ENCODE data around the gene RXFP1.

DNA sequence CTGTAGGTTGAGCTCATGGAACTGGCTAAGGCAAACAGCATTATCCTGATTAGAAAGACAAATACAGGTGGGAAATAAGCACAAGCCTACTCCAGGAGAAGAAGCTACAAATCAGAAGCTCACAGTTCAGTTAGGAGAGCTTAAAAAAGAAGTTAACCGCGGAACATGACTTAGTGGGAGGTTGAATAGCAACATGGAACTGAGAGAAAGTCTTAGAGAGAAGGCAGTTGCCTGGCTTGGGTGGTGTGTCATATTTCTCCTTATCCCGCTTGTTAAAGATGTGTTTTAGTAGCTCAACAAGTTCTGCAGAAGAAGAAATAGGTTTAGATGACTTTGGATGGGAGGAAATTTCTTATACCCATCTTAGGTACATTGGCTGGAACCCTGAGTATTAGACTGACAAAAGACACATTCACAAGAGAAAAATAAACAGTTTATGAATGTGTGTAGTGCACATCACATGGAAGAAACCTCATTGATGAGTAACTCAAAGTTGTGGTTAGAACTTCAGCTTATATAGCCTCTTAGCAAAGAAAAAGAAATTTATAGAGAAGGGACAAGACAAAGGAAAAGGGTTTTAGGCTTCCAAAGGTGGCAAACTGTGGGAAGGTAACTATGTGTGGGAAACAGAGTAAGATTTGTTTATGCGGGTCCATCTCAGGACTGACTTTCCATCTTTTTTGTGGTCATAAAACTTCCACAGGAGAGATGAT lies 37.4 kb upstream of the RXFP1 start:
- TF ChIP-seq, protein P1, sequence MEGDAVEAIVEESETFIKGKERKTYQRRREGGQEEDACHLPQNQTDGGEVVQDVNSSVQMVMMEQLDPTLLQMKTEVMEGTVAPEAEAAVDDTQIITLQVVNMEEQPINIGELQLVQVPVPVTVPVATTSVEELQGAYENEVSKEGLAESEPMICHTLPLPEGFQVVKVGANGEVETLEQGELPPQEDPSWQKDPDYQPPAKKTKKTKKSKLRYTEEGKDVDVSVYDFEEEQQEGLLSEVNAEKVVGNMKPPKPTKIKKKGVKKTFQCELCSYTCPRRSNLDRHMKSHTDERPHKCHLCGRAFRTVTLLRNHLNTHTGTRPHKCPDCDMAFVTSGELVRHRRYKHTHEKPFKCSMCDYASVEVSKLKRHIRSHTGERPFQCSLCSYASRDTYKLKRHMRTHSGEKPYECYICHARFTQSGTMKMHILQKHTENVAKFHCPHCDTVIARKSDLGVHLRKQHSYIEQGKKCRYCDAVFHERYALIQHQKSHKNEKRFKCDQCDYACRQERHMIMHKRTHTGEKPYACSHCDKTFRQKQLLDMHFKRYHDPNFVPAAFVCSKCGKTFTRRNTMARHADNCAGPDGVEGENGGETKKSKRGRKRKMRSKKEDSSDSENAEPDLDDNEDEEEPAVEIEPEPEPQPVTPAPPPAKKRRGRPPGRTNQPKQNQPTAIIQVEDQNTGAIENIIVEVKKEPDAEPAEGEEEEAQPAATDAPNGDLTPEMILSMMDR (IDR thresholded peaks at IDR 0.05) = no peak
- TF ChIP-seq, protein P2, sequence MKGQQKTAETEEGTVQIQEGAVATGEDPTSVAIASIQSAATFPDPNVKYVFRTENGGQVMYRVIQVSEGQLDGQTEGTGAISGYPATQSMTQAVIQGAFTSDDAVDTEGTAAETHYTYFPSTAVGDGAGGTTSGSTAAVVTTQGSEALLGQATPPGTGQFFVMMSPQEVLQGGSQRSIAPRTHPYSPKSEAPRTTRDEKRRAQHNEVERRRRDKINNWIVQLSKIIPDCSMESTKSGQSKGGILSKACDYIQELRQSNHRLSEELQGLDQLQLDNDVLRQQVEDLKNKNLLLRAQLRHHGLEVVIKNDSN (CRISPR knock-in tag; IDR thresholded peaks at IDR 0.05) = no peak
- TF ChIP-seq, protein P3, sequence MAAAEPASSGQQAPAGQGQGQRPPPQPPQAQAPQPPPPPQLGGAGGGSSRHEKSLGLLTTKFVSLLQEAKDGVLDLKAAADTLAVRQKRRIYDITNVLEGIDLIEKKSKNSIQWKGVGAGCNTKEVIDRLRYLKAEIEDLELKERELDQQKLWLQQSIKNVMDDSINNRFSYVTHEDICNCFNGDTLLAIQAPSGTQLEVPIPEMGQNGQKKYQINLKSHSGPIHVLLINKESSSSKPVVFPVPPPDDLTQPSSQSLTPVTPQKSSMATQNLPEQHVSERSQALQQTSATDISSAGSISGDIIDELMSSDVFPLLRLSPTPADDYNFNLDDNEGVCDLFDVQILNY (CRISPR knock-in tag; IDR thresholded peaks at IDR 0.05) = no peak
- TF ChIP-seq NR3C1 (CRISPR knock-in tag; conservative IDR thresholded peaks at IDR 0.05; ENCODE audit: low read depth) (no peak), TP53 (CRISPR knock-in tag; IDR thresholded peaks at IDR 0.05) (no peak), JUN (CRISPR knock-in tag; IDR thresholded peaks at IDR 0.05) (no peak), ZBTB21 (CRISPR knock-in tag; IDR thresholded peaks at IDR 0.05; ENCODE audit: borderline replicate concordance) (no peak), ESRRA (CRISPR knock-in tag; IDR thresholded peaks at IDR 0.05; ENCODE audit: borderline replicate concordance) (no peak), NR2C2 (CRISPR knock-in tag; IDR thresholded peaks at IDR 0.05) (no peak)
- TF ChIP-seq, protein P4, sequence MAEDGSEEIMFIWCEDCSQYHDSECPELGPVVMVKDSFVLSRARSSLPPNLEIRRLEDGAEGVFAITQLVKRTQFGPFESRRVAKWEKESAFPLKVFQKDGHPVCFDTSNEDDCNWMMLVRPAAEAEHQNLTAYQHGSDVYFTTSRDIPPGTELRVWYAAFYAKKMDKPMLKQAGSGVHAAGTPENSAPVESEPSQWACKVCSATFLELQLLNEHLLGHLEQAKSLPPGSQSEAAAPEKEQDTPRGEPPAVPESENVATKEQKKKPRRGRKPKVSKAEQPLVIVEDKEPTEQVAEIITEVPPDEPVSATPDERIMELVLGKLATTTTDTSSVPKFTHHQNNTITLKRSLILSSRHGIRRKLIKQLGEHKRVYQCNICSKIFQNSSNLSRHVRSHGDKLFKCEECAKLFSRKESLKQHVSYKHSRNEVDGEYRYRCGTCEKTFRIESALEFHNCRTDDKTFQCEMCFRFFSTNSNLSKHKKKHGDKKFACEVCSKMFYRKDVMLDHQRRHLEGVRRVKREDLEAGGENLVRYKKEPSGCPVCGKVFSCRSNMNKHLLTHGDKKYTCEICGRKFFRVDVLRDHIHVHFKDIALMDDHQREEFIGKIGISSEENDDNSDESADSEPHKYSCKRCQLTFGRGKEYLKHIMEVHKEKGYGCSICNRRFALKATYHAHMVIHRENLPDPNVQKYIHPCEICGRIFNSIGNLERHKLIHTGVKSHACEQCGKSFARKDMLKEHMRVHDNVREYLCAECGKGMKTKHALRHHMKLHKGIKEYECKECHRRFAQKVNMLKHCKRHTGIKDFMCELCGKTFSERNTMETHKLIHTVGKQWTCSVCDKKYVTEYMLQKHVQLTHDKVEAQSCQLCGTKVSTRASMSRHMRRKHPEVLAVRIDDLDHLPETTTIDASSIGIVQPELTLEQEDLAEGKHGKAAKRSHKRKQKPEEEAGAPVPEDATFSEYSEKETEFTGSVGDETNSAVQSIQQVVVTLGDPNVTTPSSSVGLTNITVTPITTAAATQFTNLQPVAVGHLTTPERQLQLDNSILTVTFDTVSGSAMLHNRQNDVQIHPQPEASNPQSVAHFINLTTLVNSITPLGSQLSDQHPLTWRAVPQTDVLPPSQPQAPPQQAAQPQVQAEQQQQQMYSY (CRISPR knock-in tag; IDR thresholded peaks at IDR 0.05) = no peak
- TF ChIP-seq, protein P5, sequence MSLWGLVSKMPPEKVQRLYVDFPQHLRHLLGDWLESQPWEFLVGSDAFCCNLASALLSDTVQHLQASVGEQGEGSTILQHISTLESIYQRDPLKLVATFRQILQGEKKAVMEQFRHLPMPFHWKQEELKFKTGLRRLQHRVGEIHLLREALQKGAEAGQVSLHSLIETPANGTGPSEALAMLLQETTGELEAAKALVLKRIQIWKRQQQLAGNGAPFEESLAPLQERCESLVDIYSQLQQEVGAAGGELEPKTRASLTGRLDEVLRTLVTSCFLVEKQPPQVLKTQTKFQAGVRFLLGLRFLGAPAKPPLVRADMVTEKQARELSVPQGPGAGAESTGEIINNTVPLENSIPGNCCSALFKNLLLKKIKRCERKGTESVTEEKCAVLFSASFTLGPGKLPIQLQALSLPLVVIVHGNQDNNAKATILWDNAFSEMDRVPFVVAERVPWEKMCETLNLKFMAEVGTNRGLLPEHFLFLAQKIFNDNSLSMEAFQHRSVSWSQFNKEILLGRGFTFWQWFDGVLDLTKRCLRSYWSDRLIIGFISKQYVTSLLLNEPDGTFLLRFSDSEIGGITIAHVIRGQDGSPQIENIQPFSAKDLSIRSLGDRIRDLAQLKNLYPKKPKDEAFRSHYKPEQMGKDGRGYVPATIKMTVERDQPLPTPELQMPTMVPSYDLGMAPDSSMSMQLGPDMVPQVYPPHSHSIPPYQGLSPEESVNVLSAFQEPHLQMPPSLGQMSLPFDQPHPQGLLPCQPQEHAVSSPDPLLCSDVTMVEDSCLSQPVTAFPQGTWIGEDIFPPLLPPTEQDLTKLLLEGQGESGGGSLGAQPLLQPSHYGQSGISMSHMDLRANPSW (CRISPR knock-in tag; conservative IDR thresholded peaks at IDR 0.05; ENCODE audit: low read depth) = no peak
- TF ChIP-seq, protein P6, sequence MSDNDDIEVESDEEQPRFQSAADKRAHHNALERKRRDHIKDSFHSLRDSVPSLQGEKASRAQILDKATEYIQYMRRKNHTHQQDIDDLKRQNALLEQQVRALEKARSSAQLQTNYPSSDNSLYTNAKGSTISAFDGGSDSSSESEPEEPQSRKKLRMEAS (CRISPR knock-in tag; IDR thresholded peaks at IDR 0.05) = no peak

All from WTC11 (cell line).